Prostate gland (tissue), 2 donors: ENCODE measurements around the gene EXO5. TPM values are rescaled to one million over a fixed set of nuclear protein-coding genes. Genes with fewer than 3 reads are reported as not detected.

ENCODE experiments used
- DNase-seq: peaks from one replicate; pipeline ENCODE4 v3.0.0-alpha.2; 2019; ENCODE audit warnings: low spot score
- H3K27ac ChIP-seq, 2 donors: fragments of 200-600 bp; sonication (generic); 2 replicates each; pipeline ENCODE4 v1.5.1; 2017 to 2019
- H3K27me3 ChIP-seq: fragments of 200-600 bp; sonication (generic); replicated peaks from 2 replicates; pipeline ENCODE4 v1.5.1; 2019; ENCODE audit not compliant: insufficient read depth
- H3K36me3 ChIP-seq, 2 donors: fragments of 200-600 bp; sonication (generic); 1 replicate in 1 of 2; 2 replicates in 1 of 2; pipeline versions ENCODE4 v1.5.1 to v1.8.1; 2017 to 2019
- H3K4me1 ChIP-seq: fragments of 200-600 bp; sonication (generic); replicated peaks from 2 replicates; pipeline ENCODE4 v1.5.1; 2019
- H3K4me3 ChIP-seq, 2 donors: fragments of 200-600 bp; sonication (generic); 2 replicates each; pipeline ENCODE4 v1.5.1; 2017 to 2019
- H3K9me3 ChIP-seq: fragments of 200-600 bp; sonication (generic); 2 replicates; pipeline ENCODE4 v1.5.1; 2017
- CTCF ChIP-seq, 4 experiments: fragments of 200-600 bp in 2 of 4; fragments of 450-650 bp in 2 of 4; sonication (generic) in 2 of 4; IDR thresholded peaks; 1 replicate in 3 of 4; 2 replicates in 1 of 4; pipeline ENCODE4 v1.5.1; 2016 to 2019; ENCODE audit warnings: antibody characterized with exemption in 4 of 4, mild to moderate bottlenecking in 2 of 4, moderate library complexity in 2 of 4
- POLR2A ChIP-seq: fragments of 450-650 bp; IDR thresholded peaks from one replicate; pipeline ENCODE4 v1.6.1; 2016; ENCODE audit warnings: antibody characterized with exemption, mild to moderate bottlenecking
- POLR2AphosphoS5 ChIP-seq: sonication (generic); formaldehyde crosslinking; IDR thresholded peaks from one replicate; pipeline ENCODE4 v1.6.1; 2017; ENCODE audit warnings: antibody characterized with exemption
- WGBS: methylation state at CpG from one replicate; pipeline ENCODE4 v1.1.5; 2018; 5-methylcytosine and 5-hydroxymethylcytosine counted together
- intact Hi-C: fragments of 100-400 bp; cut with DNase I; formaldehyde crosslinking; loops from one replicate; pipeline ENCODE4 v1.14.2; 2022
- total RNA-seq, 2 donors: library from RNA; depleted of rRNA; stranded (reverse); fragments of >200 nt; gene quantifications; one replicate each; pipeline ENCODE4 v1.1.0, GENCODE V29; 2016

Gene EXO5
- total RNA-seq, 2 donors from 2014 or later, result 5.9 to 9.7 TPM

GRCh38 chr1:40476924-40477677 lies 31.5 kb upstream of the EXO5 start, which contains the start of gene ZFP69:
TSS of gene ZFP69 (plus strand) at chr1:40477290. CDS start at chr1:40479362, 2,072 bp downstream.
- peak within 1 kb of the TSS; percentile 47 to 50 for H3K27ac ChIP-seq
- H3K9me3 ChIP-seq, result no peaks in the 10 kb centered on the region
- no peaks in the 10 kb centered on the region for H3K27me3 ChIP-seq
- intact Hi-C loops, result no loop called here
- under 1% methylated on average over 65 of the region's 65 CpGs for WGBS
- H3K4me3 ChIP-seq, result peak within 1 kb of the TSS; percentile 59 to 82
- DNase-seq, result peak; percentile 10
- H3K36me3 ChIP-seq, result peaks cover 0 to 5% of the 10 kb centered on the region in 2 donors
- peak in 1 of 4 experiments; percentile 4 for TF ChIP-seq CTCF (IDR thresholded peaks at IDR 0.05)
- TF ChIP-seq POLR2A, result peak; percentile 36
- no peak for TF ChIP-seq POLR2AphosphoS5
- no peaks in the 10 kb centered on the region for H3K4me1 ChIP-seq

GRCh38 chr1:40477678-40478053 lies 30.9 kb upstream of the EXO5 start:
- H3K27ac ChIP-seq, result peak overlapping the region; percentile 47 to 50

GRCh38 chr1:40478276-40478675 lies 30.3 kb upstream of the EXO5 start:
- Histone ChIP-seq H3K4me3 (no peak overlapping the region), H3K4me1 (no peaks in the 10 kb centered on the region), H3K9me3 (no peaks in the 10 kb centered on the region), H3K27ac (no peak overlapping the region), H3K36me3 (peaks cover 0 to 5% of the 10 kb centered on the region in 2 donors), H3K27me3 (no peaks in the 10 kb centered on the region)
- DNase-seq, result no peak
- 46% methylated on average over 2 of the region's 2 CpGs for WGBS
- TF ChIP-seq POLR2AphosphoS5, result no peak
- no peak for TF ChIP-seq CTCF (IDR thresholded peaks at IDR 0.05)
- TF ChIP-seq POLR2A, result no peak
- intact Hi-C loops, result no loop called here

More at GRCh38 chr1:40477678-40478053, 30.9 kb upstream of the EXO5 start:
- 1% methylated on average over 17 of the region's 17 CpGs for WGBS
- Histone ChIP-seq H3K36me3 (peaks cover 0 to 5% of the 10 kb centered on the region in 2 donors), H3K4me1 (no peaks in the 10 kb centered on the region), H3K4me3 (peak overlapping the region; percentile 59 to 82), H3K27me3 (no peaks in the 10 kb centered on the region), H3K9me3 (no peaks in the 10 kb centered on the region)
- TF ChIP-seq POLR2AphosphoS5 (no peak), CTCF (IDR thresholded peaks at IDR 0.05) (no peak), POLR2A (no peak)
- no peak for DNase-seq
- intact Hi-C loops, result no loop called here

- H3K27ac ChIP-seq, result no peak overlapping the region
- TF ChIP-seq POLR2A (no peak), CTCF (IDR thresholded peaks at IDR 0.05) (no peak), POLR2AphosphoS5 (no peak)
- H3K27me3 ChIP-seq, result no peaks in the 10 kb centered on the region
- WGBS, result 80% methylated on average over 4 of the region's 4 CpGs
- no peaks in the 10 kb centered on the region for H3K9me3 ChIP-seq
- no peak overlapping the region for H3K4me3 ChIP-seq
- DNase-seq, result no peak
- H3K4me1 ChIP-seq, result no peaks in the 10 kb centered on the region
- intact Hi-C loops, result no loop called here
- H3K36me3 ChIP-seq, result peaks cover 0 to 5% of the 10 kb centered on the region in 2 donors
Measured at GRCh38 chr1:40479156-40479555, 29.4 kb upstream of the EXO5 start.
